GM20000 (cell line): ENCODE results near the gene FAM32A.

Experiments
- DNase-seq: peaks from one replicate; pipeline ENCODE4 v3.0.0; 2012; ENCODE audit warnings: low spot score
- TF ChIP-seq, protein P1 (sequence below): IDR thresholded peaks from 2 replicates; pipeline ENCODE4 v1.5.1; 2012; ENCODE audit warnings: mild to moderate bottlenecking, control low read depth; ENCODE audit errors: extremely low read depth, missing control alignments

Gene FAM32A

DNA sequence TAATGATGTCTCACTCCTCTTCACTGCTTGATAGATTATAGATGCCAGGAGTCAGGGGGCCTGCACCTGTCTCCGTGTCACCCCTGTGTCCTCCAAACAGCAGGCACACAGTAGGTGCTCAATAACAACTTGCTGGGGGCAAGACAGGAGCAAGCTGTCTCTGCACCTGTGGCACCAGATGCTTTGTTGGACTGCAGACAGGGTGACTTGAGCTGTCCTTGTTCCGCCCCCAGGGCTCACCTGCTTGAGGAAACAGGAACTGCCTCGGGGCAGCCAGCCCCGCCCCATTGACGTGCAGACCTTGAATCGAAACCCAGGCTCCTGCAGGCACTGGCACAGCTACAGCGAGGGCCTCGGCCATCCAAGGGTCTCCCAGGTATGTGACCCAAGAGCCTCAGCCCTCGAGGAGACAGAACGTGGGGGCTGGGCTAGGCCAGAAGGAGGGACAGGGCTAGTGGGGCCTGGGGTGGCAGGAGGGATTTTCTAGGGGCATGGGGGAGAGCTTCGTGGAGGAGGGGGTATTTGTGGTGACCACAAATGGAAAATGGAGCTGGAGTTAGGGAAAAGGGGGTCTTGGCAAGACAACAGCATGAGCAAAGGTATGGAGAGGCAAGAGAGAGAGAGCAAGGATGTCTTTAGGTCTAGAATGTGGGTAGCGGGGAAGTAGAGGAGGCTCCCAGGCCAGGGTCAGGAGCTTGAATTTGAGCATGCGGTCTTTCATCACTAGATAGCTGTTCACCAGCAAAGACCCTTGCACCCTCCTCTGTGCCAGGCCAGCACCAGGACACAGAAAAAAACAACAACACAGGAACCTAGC is 41.6 kb upstream of the FAM32A start, which contains the start of gene HSH2D:
Gene HSH2D (plus strand): TSS at position 287 of the 817 bp plus-strand sequence. CDS start 5,066 bp downstream, outside the sequence.
- TF ChIP-seq, protein P1, sequence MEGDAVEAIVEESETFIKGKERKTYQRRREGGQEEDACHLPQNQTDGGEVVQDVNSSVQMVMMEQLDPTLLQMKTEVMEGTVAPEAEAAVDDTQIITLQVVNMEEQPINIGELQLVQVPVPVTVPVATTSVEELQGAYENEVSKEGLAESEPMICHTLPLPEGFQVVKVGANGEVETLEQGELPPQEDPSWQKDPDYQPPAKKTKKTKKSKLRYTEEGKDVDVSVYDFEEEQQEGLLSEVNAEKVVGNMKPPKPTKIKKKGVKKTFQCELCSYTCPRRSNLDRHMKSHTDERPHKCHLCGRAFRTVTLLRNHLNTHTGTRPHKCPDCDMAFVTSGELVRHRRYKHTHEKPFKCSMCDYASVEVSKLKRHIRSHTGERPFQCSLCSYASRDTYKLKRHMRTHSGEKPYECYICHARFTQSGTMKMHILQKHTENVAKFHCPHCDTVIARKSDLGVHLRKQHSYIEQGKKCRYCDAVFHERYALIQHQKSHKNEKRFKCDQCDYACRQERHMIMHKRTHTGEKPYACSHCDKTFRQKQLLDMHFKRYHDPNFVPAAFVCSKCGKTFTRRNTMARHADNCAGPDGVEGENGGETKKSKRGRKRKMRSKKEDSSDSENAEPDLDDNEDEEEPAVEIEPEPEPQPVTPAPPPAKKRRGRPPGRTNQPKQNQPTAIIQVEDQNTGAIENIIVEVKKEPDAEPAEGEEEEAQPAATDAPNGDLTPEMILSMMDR, result no peak
- peak; percentile 77 for DNase-seq

DNA sequence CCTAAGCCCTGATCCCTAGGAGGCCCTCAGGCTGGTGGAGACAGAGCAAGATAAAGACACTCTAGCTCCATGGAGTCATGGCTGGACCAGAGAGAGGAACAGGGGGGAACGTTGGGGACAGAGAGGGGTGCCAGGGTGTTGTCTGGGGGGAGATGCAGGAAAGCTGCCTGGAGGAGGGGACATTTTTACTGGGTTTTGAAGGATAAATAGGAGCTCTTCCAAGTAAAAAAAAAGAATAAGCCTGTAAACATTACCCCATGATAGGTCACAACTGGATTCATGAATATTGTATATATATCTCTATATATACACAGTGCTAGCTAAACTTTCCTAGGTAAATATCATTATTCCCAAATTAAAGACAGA is 41.0 kb upstream of the FAM32A start:
- DNase-seq, result no peak
- TF ChIP-seq, protein P1, result no peak

DNA sequence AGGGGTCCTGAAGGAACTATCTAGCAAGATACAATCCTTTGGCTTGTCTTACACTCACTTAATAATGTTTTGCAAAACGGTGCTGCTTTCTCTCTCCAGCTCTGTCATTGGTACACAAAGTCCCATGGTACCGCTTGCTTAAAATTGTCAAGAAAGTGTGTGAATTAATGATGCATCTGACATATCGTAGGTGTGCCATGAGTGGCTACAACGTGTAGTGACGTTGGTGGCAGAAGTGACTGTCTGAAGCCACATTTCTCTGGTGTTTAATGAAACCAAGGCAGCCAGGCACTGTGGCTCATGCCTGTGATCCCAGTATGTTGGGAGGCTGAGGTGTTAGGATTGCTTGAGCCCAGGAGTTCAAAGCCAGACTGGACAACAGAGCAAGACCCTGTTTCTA is 39.1 kb upstream of the FAM32A start:
- no peak for DNase-seq
- TF ChIP-seq, protein P1, result no peak

DNA sequence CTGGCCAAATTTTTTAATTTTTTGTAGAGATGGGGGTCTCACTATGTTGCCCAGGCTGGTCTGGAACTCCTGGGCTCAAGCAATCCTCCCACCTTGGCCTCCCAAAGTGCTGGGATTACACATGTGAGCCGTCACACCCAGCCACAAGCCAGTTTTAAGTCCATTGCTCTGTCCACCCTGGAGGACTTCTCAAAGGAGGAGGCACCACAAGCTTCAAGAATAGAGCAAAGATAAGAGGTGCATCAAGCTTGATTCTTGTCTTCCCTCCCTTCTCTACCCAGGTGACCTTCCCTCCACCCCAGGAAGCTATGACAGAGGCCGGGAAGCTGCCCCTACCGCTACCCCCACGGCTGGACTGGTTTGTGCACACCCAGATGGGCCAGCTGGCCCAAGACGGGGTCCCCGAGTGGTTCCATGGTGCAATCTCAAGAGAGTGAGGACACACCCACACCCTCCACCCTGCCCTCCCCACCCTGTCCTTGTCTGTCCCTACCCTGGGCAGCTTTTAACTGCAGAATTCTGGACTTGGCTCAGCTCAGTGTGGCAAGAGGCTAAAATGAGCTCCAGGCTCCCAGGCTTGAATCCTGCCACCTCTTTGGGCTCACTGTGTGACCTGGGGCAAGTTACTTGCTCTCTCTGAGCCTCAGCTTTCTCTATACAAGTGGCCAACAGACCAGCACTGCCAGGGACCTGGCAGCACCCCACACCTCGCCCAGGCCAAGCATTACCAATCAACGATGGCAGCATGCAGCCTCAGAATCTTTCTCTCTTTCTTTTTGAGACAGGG is 36.6 kb upstream of the FAM32A start:
- DNase-seq, result no peak
- TF ChIP-seq, protein P1, result no peak

DNA sequence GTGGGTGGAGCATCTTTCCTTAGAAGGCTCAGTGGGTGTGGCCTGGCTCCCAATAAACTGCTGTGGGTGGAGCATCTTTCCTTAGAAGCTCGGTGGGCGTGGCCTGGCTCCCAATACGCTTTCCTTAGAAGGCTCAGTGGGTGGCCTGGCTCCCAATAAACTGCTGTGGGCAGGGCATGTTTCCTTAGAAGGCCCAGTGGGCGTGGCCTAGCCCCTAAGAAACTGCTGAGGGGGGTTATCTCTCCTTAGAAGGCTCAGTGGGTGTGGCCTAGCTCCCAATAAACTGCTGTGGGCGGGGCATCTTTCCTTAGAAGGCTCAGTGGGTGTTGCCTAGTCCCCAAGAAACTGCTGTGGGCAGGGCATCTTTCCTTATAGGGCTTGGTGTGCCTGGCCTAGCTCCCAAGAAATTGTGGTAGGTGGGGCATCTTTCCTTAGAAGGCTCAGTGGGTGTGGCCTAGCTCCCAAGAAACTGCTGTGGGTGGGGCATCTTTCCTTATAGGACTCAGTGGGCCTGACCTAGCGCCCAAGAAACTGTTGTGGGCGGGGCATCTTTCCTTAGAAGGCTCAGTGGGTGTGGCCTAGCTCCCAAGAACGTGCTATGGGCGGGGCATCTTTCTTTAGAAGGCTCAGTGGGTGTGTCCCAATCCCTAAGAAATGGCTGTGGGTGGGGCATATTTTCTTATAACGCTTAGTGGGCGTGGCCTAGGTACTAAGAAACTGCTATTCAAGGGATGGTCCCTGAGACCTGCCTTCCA is 31.5 kb upstream of the FAM32A start:
- no peak for DNase-seq

DNA sequence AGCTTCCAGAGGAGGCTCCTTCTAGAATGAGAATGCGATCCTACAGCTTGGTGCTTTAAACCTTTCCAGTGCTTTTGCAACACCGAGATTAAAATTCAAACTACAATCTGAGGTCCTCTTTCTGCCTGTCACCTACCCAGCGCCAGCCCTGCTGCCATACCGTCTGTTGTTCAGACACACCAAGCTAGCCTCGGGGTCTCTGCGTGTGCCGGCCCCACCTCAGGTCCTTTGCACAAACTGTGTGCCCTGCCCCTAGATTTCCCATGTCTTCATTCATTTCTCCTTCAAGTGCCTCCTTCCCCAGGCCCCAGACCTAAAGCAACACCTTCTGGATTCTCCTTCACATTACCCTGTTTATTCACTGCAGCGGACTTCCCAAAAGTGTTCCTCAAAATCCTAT is 30.7 kb upstream of the FAM32A start:
- TF ChIP-seq, protein P1, result no peak
- no peak for DNase-seq

More for the DNA sequence above, 31.5 kb upstream of the FAM32A start:
- TF ChIP-seq, protein P1, result no peak

DNA sequence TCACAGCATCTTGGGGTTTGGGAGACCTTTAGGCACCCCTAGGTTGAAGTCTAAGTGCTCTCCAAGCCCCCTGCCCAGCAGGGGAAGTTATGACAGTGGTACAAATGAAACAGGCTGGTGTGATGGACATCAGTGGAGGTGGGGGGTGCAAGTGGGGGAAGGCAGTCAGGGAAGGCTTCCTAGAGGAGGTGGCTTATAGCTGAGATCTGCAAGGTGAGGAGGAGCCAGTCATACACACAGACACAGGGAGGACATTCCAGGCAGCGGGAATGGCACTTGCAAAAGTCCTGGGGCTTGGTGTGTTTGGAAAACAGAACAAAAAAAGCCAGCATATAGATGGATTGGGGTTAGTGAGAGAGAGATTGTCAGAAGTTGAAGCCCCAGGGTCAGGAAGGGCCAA is 30.1 kb upstream of the FAM32A start:
- TF ChIP-seq, protein P1, result no peak
- DNase-seq, result no peak
